SK-N-SH (cell line): Measurements from ENCODE around the gene OR5K1.

Source experiments
- EP300 ChIP-seq, 2 experiments: IDR thresholded peaks; 2 replicates each; pipeline versions ENCODE4 v1.4.0 to v1.6.1; 2012; ENCODE audit warnings: borderline replicate concordance in 1 of 2, low read depth in 1 of 2, low read length in 1 of 2
- EZH2phosphoT487 ChIP-seq: fragments of 200-600 bp; sonication (generic); IDR thresholded peaks from 2 replicates; pipeline ENCODE4 v1.6.1; 2017; ENCODE audit warnings: low read depth, mixed run types, mild to moderate bottlenecking, antibody characterized with exemption, moderate library complexity, borderline replicate concordance
- JUND ChIP-seq: IDR thresholded peaks from 2 replicates; pipeline ENCODE4 v1.4.0; 2012
- MXI1 ChIP-seq: IDR thresholded peaks from 2 replicates; pipeline ENCODE4 v1.6.1; 2012; ENCODE audit warnings: mild to moderate bottlenecking, low read depth, low read length, improper control_type of control experiment
- NFIC ChIP-seq: IDR thresholded peaks from 2 replicates; pipeline ENCODE4 v1.4.0; 2012; ENCODE audit warnings: borderline replicate concordance
- NRF1 ChIP-seq: IDR thresholded peaks from 2 replicates; pipeline ENCODE4 v1.6.1; 2012; ENCODE audit warnings: low read depth, mild to moderate bottlenecking, low read length
- POLR2AphosphoS5 ChIP-seq: IDR thresholded peaks from 2 replicates; pipeline ENCODE4 v1.6.1; 2012; ENCODE audit warnings: low read depth, low read length
- RAD21 ChIP-seq: IDR thresholded peaks from 2 replicates; pipeline ENCODE4 v1.6.1; 2012; ENCODE audit warnings: mild to moderate bottlenecking, low read length
- RCOR1 ChIP-seq: fragments of 150-350 bp; IDR thresholded peaks from 2 replicates; pipeline ENCODE4 v1.6.1; 2017; ENCODE audit warnings: antibody characterized with exemption, low read length
- RXRA ChIP-seq: IDR thresholded peaks from 2 replicates; pipeline ENCODE4 v1.4.0; 2012; ENCODE audit warnings: low read depth, mild to moderate bottlenecking, borderline replicate concordance
- TAF1 ChIP-seq: IDR thresholded peaks from 2 replicates; pipeline ENCODE4 v1.6.1; 2012; ENCODE audit warnings: low read depth, mild to moderate bottlenecking, low read length, moderate library complexity, borderline replicate concordance
- TF ChIP-seq, protein P1 (sequence below): fragments of 200-600 bp; sonication (generic); IDR thresholded peaks from 2 replicates; pipeline ENCODE4 v1.6.1; 2017; ENCODE audit warnings: antibody characterized with exemption, mild to moderate bottlenecking, moderate library complexity
- TF ChIP-seq, protein P2 (sequence below): IDR thresholded peaks from 2 replicates; pipeline ENCODE4 v1.6.1; 2012; ENCODE audit warnings: mild to moderate bottlenecking, low read depth, low read length, moderate library complexity

DNA sequence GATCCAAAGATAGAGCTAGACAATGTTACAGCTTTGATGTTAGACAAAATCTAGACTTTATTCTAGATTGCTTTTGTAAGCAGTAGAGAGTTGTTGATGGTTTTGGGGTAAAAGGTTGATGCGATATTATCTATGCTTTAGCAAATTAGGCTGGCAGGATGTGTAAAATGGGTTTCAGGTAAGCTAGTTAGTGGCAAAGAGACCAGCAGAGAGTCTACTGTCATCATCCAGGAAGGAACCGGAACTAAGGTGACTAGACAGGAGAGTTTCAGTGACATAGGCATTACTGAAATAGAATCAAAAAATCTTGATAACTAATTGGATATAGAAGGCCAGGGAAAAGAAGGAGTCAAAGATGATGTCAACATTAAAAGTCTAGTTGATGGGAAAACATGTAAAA, 45.6 kb downstream of the OR5K1 start:
- TF ChIP-seq NFIC = no peak
- no peak for TF ChIP-seq JUND
- no peak for TF ChIP-seq POLR2AphosphoS5
- TF ChIP-seq, protein P1, sequence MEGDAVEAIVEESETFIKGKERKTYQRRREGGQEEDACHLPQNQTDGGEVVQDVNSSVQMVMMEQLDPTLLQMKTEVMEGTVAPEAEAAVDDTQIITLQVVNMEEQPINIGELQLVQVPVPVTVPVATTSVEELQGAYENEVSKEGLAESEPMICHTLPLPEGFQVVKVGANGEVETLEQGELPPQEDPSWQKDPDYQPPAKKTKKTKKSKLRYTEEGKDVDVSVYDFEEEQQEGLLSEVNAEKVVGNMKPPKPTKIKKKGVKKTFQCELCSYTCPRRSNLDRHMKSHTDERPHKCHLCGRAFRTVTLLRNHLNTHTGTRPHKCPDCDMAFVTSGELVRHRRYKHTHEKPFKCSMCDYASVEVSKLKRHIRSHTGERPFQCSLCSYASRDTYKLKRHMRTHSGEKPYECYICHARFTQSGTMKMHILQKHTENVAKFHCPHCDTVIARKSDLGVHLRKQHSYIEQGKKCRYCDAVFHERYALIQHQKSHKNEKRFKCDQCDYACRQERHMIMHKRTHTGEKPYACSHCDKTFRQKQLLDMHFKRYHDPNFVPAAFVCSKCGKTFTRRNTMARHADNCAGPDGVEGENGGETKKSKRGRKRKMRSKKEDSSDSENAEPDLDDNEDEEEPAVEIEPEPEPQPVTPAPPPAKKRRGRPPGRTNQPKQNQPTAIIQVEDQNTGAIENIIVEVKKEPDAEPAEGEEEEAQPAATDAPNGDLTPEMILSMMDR = no peak
- no peak for TF ChIP-seq EP300 (IDR thresholded peaks at IDR 0.05; ENCODE audit: borderline replicate concordance in 1 of 2, low read depth in 1 of 2, low read length in 1 of 2)
- TF ChIP-seq EZH2phosphoT487 = no peak
- TF ChIP-seq NRF1 = no peak
- TF ChIP-seq RCOR1 = no peak
- TF ChIP-seq RAD21 = no peak
- TF ChIP-seq, protein P2, sequence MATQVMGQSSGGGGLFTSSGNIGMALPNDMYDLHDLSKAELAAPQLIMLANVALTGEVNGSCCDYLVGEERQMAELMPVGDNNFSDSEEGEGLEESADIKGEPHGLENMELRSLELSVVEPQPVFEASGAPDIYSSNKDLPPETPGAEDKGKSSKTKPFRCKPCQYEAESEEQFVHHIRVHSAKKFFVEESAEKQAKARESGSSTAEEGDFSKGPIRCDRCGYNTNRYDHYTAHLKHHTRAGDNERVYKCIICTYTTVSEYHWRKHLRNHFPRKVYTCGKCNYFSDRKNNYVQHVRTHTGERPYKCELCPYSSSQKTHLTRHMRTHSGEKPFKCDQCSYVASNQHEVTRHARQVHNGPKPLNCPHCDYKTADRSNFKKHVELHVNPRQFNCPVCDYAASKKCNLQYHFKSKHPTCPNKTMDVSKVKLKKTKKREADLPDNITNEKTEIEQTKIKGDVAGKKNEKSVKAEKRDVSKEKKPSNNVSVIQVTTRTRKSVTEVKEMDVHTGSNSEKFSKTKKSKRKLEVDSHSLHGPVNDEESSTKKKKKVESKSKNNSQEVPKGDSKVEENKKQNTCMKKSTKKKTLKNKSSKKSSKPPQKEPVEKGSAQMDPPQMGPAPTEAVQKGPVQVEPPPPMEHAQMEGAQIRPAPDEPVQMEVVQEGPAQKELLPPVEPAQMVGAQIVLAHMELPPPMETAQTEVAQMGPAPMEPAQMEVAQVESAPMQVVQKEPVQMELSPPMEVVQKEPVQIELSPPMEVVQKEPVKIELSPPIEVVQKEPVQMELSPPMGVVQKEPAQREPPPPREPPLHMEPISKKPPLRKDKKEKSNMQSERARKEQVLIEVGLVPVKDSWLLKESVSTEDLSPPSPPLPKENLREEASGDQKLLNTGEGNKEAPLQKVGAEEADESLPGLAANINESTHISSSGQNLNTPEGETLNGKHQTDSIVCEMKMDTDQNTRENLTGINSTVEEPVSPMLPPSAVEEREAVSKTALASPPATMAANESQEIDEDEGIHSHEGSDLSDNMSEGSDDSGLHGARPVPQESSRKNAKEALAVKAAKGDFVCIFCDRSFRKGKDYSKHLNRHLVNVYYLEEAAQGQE = no peak
- TF ChIP-seq TAF1 = no peak
- TF ChIP-seq RXRA = no peak
- no peak for TF ChIP-seq MXI1
